Stimulated activated effector memory CD8-positive, alpha-beta T cell treated with anti-CD3 and anti-CD28 coated beads, Interleukin-12 subunit alpha, Interleukin-12 subunit beta, amount 100 ng/mL, for 72 hours (primary cell): ENCODE results near the gene SLC22A5.

Experiments
- ATAC-seq: fragments of 150-1000 bp; cut with Tn5 transposase; 2 replicates; pipeline ENCODE4 v1.10.0; 2021
- DNase-seq, 2 donors: peaks; one replicate each; pipeline ENCODE4 v3.0.0; 2021 to 2022; ENCODE audit warnings: low spot score in 2 of 2
- H3K27ac Mint-ChIP-seq: one replicate; pipeline ENCODE4 v1.8.0; 2022; ENCODE audit warnings: mild to moderate bottlenecking, mixed read lengths
- H3K36me3 Mint-ChIP-seq: one replicate; pipeline ENCODE4 v1.8.0; 2022; ENCODE audit warnings: mild to moderate bottlenecking, mixed read lengths
- H3K4me1 Mint-ChIP-seq: one replicate; pipeline ENCODE4 v1.8.0; 2022; ENCODE audit warnings: mixed read lengths
- H3K4me3 Mint-ChIP-seq: one replicate; pipeline ENCODE4 v1.8.0; 2022; ENCODE audit warnings: mild to moderate bottlenecking, mixed read lengths
- H3K9me3 Mint-ChIP-seq: one replicate; pipeline ENCODE4 v1.8.0; 2022; ENCODE audit warnings: mixed read lengths

The SLC22A5 gene

DNA sequence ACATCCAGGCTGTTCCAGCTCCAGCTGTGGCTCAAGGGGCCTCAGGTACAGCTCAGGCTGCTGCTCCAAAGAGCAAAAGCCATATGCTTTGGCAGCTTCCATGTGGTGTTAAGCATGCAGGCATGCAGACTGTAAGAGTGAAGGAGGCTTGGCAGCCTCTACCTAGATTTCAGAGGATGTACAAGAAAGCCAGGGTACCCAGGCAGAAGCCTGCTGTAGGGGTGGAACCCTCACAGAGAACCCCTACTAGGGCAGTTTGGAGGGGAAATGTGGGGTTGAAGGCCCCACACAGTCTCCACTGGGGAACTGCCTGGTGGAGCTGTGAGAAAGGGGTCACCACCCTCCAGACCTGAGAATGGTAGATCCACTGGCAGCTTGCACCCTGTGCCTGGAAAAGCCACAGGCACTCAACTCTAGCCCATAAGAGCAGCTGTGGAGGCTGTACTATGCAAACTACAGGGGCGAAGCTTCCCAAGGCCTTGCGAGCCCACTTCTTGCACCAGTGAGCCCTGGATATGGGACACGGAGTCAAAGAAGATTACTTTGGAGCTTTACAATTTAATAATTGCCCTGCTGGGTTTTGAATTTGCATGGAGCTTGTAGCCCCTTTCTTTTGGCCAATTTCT, 14.3 kb upstream of the SLC22A5 start:
- no peak for DNase-seq
- Mint-ChIP-seq H3K4me3 (no peak overlapping the region), H3K36me3 (no peaks in the 10 kb centered on the region), H3K27ac (no peak overlapping the region), H3K4me1 (no peaks in the 10 kb centered on the region), H3K9me3 (no peaks in the 10 kb centered on the region)
- no peak for ATAC-seq

DNA sequence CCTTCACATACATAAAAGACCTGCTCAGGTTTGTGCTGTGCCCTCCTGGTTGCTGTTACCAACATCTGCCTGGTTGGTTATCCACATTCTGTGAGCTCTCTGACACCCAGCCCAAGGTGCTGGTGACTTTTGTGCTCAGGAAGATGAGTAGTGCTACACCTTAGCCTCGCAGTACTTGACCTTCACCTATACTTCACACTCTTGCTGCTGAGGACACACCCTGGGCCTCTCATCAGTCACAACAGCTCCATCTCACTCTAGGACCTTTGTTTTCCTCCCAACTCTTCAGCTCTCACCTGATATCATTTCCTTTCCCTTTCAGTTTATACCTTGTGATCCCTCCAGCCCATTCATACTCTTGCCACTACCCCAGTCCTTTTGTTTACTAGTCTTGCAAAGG, 10.7 kb upstream of the SLC22A5 start:
- Mint-ChIP-seq H3K4me3 (no peak overlapping the region), H3K4me1 (no peaks in the 10 kb centered on the region), H3K9me3 (no peaks in the 10 kb centered on the region), H3K27ac (no peak overlapping the region), H3K36me3 (no peaks in the 10 kb centered on the region)
- ATAC-seq, result no peak
- no peak for DNase-seq

DNA sequence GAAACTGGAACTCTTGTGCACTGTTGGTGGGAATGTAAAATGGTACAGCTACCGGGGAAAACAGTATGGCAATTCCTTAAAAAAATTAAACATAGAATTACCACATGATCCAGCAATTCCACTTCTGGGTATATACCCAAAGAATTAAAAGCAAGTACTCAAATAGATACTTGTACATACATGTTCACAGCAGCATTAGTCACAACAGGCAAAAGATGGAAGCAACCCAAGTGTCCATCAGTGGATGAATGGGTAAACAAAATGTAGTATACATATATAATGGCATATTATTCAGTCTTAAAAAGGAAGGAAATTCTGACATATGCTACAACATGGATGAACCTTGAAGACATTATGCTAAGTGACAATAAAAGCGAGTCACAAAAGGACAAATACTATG, 7.4 kb upstream of the SLC22A5 start:
- Mint-ChIP-seq H3K27ac (no peak overlapping the region), H3K4me1 (no peaks in the 10 kb centered on the region), H3K9me3 (no peaks in the 10 kb centered on the region), H3K36me3 (no peaks in the 10 kb centered on the region), H3K4me3 (no peak overlapping the region)
- DNase-seq (no peak), ATAC-seq (no peak)

GRCh38 chr5:132363431-132364112, 5.9 kb upstream of the SLC22A5 start:
- Mint-ChIP-seq H3K4me3 (no peak overlapping the region), H3K9me3 (no peaks in the 10 kb centered on the region), H3K27ac (no peak overlapping the region), H3K36me3 (no peaks in the 10 kb centered on the region), H3K4me1 (no peaks in the 10 kb centered on the region)
- ATAC-seq (peak; percentile 70), DNase-seq (no peak)

GRCh38 chr5:132364319-132364718, 5.2 kb upstream of the SLC22A5 start:
- H3K4me3 Mint-ChIP-seq, result no peak overlapping the region
- no peaks in the 10 kb centered on the region for H3K4me1 Mint-ChIP-seq
- DNase-seq, result no peak
- no peak overlapping the region for H3K27ac Mint-ChIP-seq
- no peak for ATAC-seq
- H3K9me3 Mint-ChIP-seq, result no peaks in the 10 kb centered on the region
- H3K36me3 Mint-ChIP-seq, result no peaks in the 10 kb centered on the region

DNA sequence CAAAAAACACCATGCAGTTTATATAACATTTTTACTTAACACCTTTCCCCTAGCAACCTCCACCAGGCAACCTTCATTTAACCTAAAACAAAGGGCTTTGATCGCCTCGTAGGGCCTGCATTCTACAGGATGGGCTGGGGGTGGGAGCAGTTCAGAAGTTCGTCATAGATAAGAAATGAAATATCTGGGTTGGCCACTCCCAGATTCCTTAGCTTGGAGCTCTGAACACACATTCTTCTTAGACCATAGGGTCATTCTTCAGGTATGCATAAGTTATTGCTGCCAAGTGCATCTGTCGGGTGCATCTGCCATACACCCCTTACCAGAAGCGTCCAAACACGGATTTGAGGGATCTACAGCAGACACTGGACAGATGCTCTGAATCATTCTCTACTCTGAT, 4.3 kb upstream of the SLC22A5 start:
- DNase-seq (no peak), ATAC-seq (no peak)
- no peak overlapping the region for H3K27ac Mint-ChIP-seq
- peaks cover under 1% of the 10 kb centered on the region for H3K4me1 Mint-ChIP-seq
- H3K4me3 Mint-ChIP-seq, result no peak overlapping the region
- H3K9me3 Mint-ChIP-seq, result no peaks in the 10 kb centered on the region
- peaks cover 2% of the 10 kb centered on the region for H3K36me3 Mint-ChIP-seq

GRCh38 chr5:132368186-132368585, 1.3 kb upstream of the SLC22A5 start:
- no peak overlapping the region for H3K27ac Mint-ChIP-seq
- H3K4me1 Mint-ChIP-seq, result peaks cover 21% of the 10 kb centered on the region
- H3K36me3 Mint-ChIP-seq, result peaks cover 7% of the 10 kb centered on the region
- no peak for ATAC-seq
- DNase-seq, result no peak
- no peaks in the 10 kb centered on the region for H3K9me3 Mint-ChIP-seq
- H3K4me3 Mint-ChIP-seq, result no peak overlapping the region

- Mint-ChIP-seq H3K4me1 (peaks cover 21% of the 10 kb centered on the region), H3K27ac (peak overlapping the region; percentile 63), H3K36me3 (peaks cover 7% of the 10 kb centered on the region), H3K9me3 (no peaks in the 10 kb centered on the region), H3K4me3 (peak overlapping the region; percentile 66)
- no peak for ATAC-seq
- no peak for DNase-seq
Measured at GRCh38 chr5:132369007-132369473, 470 bp upstream of the SLC22A5 start.

DNA sequence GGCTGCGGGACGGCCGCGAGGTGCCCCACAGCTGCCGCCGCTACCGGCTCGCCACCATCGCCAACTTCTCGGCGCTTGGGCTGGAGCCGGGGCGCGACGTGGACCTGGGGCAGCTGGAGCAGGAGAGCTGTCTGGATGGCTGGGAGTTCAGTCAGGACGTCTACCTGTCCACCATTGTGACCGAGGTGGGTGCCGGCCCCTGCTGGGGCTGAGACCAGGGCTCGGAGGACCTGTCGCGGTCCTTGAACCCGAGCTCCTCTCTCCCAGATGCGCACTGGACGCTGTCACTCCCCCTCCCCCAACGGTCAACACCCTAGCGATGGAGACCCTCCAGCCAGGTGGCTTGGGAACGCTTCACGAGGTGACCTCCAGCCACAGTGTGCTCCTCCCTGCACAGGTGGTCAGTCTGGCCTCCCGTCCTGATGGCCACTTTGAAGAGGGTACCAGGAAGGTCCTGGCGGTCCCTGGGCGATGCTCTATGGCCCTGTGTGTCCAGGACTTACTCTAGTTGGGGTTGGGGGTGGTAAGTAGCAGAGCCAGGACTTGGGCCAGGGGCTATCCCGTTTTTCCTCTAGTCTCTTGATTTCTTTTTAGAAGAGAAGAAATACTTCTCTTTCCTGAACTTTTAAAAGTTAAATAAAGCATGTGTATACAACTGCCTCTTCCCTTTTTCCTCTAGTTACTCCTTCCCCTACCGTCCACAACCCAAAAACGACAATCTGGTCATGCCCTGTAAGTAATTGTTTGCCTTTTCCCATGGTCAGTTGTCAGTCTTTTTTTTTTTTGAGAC, 866 bp downstream of the SLC22A5 start:
- Mint-ChIP-seq H3K9me3 (no peaks in the 10 kb centered on the region), H3K36me3 (peaks cover 7% of the 10 kb centered on the region), H3K27ac (peak overlapping the region; percentile 63), H3K4me1 (peaks cover 21% of the 10 kb centered on the region), H3K4me3 (peak overlapping the region; percentile 66)
- DNase-seq, result no peak
- no peak for ATAC-seq

DNA sequence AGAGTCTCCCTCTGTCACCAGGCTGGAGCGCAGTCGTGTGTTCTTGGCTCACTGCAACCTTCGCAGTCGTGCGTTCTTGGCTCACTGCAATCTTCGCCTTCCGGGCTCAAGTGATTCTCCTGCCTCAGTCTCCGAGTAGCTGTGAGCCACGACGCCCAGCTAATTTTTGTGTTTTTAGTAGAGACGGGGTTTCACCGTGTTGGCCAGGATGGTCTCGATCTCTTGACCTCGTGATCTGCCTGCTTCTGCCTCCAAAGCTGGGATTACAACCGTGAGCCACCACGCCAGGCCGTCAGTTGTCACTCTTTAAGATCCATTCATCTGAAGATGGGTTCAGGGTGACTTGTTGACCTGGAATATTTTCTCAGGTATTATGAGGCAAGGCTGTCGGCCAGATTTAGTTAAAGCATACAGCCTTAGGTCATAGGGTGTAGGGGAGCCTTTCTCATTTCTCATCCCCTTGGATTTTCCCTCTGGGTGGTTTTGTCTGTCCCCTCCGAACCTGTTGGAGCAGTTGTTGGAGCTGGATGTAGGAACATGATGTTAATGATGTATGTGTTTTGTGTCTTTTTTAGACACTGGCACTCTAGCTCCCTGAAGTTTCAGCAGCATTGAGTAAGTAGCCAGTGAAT, 1.6 kb downstream of the SLC22A5 start:
- H3K4me3 Mint-ChIP-seq, result peak overlapping the region; percentile 66
- H3K36me3 Mint-ChIP-seq, result peaks cover 7% of the 10 kb centered on the region
- ATAC-seq (no peak), DNase-seq (no peak)
- H3K9me3 Mint-ChIP-seq, result no peaks in the 10 kb centered on the region
- H3K27ac Mint-ChIP-seq, result peak overlapping the region; percentile 63
- peaks cover 21% of the 10 kb centered on the region for H3K4me1 Mint-ChIP-seq

DNA sequence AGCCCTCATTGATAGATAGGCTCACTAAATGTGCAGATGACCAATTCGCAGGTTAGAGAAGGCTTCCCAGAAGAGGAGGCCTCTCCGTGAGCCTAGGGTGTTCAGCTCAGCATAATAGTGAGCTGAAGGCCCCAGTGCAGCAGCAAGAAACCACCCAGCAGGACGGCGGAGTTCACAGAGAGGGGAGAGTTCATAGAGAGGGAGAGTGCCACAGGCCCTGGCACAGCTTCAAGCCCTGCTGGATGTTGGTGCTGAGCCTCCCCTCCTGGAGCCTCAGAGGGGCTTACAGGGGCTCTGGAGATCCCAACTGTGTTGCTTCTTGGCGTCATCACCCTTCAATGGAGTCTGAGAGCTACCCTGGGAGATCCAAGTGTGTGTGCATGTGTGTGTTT, 2.1 kb downstream of the SLC22A5 start:
- no peak for ATAC-seq

DNA sequence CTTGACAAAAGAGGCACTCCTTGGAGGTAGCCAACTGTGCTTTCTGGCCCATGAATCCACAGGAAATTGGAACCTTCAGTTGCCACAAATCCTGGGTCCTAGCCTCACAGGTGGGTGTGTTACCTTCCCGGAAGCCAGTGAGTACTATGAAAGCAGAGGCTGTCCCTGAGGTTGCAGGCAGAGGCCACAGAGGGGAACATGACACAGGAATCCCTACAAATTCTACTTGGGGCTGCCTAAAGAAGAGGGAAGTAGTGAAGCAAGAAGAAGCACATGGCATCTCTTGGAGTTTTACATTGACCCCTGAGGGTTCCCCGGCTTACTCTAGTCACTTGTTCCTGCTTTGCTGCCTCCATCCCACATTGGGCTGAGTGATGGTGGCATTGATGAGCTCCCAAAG, 2.6 kb downstream of the SLC22A5 start:
- no peak overlapping the region for H3K27ac Mint-ChIP-seq
- peaks cover 7% of the 10 kb centered on the region for H3K36me3 Mint-ChIP-seq
- no peak overlapping the region for H3K4me3 Mint-ChIP-seq
- H3K4me1 Mint-ChIP-seq, result peaks cover 21% of the 10 kb centered on the region
- no peaks in the 10 kb centered on the region for H3K9me3 Mint-ChIP-seq
- DNase-seq (no peak), ATAC-seq (no peak)

More for the DNA sequence above, 2.1 kb downstream of the SLC22A5 start:
- Mint-ChIP-seq H3K36me3 (peaks cover 7% of the 10 kb centered on the region), H3K27ac (no peak overlapping the region), H3K4me1 (peaks cover 21% of the 10 kb centered on the region), H3K9me3 (no peaks in the 10 kb centered on the region), H3K4me3 (peak overlapping the region; percentile 66)
- no peak for DNase-seq

DNA sequence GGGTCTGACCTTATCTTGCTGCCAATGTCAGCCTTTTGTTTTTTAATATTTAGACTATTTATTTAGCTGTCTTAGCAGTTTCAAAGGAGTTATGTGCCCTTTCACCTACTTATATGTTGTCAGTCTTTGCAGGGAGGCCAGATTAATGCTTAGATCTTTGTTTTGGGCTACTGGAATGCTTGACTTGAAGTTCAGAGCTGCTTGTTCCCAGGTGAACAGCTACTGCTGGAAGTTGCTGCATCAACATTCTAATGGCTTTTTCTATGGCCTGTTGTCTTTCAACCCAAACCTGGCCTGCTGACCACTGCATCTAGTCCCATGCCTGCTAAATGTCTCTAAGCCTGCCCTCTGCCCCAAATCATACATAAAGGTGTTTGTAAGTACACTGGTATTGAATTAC, 3.0 kb downstream of the SLC22A5 start:
- Mint-ChIP-seq H3K4me3 (no peak overlapping the region), H3K4me1 (peaks cover 21% of the 10 kb centered on the region), H3K36me3 (peaks cover 7% of the 10 kb centered on the region), H3K27ac (no peak overlapping the region), H3K9me3 (no peaks in the 10 kb centered on the region)
- ATAC-seq (no peak), DNase-seq (no peak)

DNA sequence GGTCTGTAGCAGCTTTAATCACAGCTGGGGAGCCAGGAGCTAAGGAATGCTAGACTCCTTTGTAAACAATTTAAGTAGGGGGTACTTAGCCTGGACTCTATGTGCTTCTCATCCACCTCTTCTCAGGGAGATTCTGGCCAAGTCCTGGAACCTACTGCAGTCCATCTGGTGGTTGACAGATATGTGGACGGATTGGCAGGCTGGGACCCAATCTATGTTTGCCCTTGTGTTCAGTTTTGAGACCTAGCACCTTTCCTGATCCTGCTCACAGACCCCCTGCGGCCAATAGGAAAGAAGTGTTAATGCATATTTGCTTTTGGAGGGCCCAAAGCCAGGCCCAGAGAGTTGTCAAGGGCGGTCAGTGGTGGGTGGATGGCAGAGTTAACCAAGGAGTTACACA, 6.4 kb downstream of the SLC22A5 start:
- Mint-ChIP-seq H3K36me3 (no peaks in the 10 kb centered on the region), H3K4me3 (no peak overlapping the region), H3K4me1 (peaks cover 12% of the 10 kb centered on the region), H3K9me3 (no peaks in the 10 kb centered on the region), H3K27ac (no peak overlapping the region)
- DNase-seq, result no peak
- no peak for ATAC-seq
